Thymus (tissue), 11 donors: ENCODE measurements around the gene JARID2. TPM values are rescaled to one million over a fixed set of nuclear protein-coding genes. Genes with fewer than 3 reads are reported as not detected.

Source experiments
- DNase-seq, 9 donors: peaks; one replicate each; pipeline ENCODE4 v3.0.0-alpha.2; 2013; ENCODE audit warnings: low spot score in 9 of 9, low read depth in 6 of 9, missing footprints in 1 of 9
- H3K27ac ChIP-seq, 2 donors: one replicate each; pipeline ENCODE4 v1.5.1; 2013; ENCODE audit warnings: control low read depth in 1 of 2, low read depth in 1 of 2, low read length in 1 of 2, mild to moderate bottlenecking in 1 of 2, moderate library complexity in 1 of 2
- H3K27me3 ChIP-seq, 2 donors: one replicate each; pipeline ENCODE4 v1.5.1; 2013; ENCODE audit warnings: low read length in 1 of 2; ENCODE audit not compliant: control insufficient read depth in 2 of 2, insufficient read depth in 1 of 2
- H3K36me3 ChIP-seq, 2 donors: one replicate each; pipeline ENCODE4 v1.5.1; 2013; ENCODE audit warnings: low read length in 1 of 2, mild to moderate bottlenecking in 1 of 2, moderate library complexity in 1 of 2; ENCODE audit not compliant: control insufficient read depth in 2 of 2, insufficient read depth in 2 of 2
- H3K4me1 ChIP-seq, 2 donors: one replicate each; pipeline ENCODE4 v1.5.1; 2013; ENCODE audit warnings: low read length in 2 of 2; ENCODE audit not compliant: control insufficient read depth in 2 of 2, insufficient read depth in 2 of 2
- H3K4me3 ChIP-seq, 2 donors: one replicate each; pipeline ENCODE4 v1.5.1; 2013; ENCODE audit warnings: low read length in 2 of 2, control low read depth in 1 of 2, mild to moderate bottlenecking in 1 of 2
- H3K9me3 ChIP-seq, 2 donors: one replicate each; pipeline ENCODE4 v1.5.1; 2013; ENCODE audit warnings: low read length in 1 of 2, mild to moderate bottlenecking in 1 of 2; ENCODE audit not compliant: control insufficient read depth in 2 of 2, insufficient read depth in 1 of 2
- WGBS: extraction: QIAGEN DNeasy Blood & Tissue Kit; methylation state at CpG from one replicate; pipeline ENCODE4 v1.1.7; 2013; 5-methylcytosine and 5-hydroxymethylcytosine counted together
- polyA plus RNA-seq: library from polyadenylated mRNA; stranded (reverse); fragments of 200-250 nt; gene quantifications from one replicate; pipeline ENCODE4 v1.2.3, GENCODE V29; 2013
- total RNA-seq: library from RNA; stranded (reverse); fragments of 120-200 nt; gene quantifications from one replicate; pipeline ENCODE4 v1.2.4, GENCODE V29; 2013
- donor health status: healthy.

The JARID2 gene
- total and polyA plus RNA-seq, 2 donors = 15.8 to 20.9 TPM

DNA sequence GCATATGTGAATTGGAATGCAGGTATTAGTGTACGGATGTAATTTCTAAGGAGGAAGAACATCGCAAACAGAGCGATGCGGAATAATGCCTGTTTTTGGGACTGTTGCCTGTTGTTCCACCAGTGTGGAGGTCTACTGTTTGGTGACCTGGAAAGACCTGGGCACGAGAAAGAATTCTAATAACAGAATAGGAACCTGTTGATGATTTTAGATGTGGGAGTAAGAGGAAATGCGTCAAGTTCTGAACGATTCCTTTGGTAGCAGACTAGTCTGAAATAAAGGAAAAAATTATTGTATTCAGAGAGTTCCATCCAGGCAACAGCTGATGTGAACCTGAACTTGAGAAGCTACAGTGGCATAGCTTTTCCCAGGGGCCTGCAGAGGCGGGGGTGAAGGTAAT lies 224.9 kb downstream of the JARID2 start:
- H3K9me3 ChIP-seq = no peaks in the 10 kb centered on the region
- DNase-seq = no peak
- H3K27me3 ChIP-seq = no peaks in the 10 kb centered on the region
- no peak overlapping the region for H3K4me3 ChIP-seq
- H3K27ac ChIP-seq = no peak overlapping the region
- peaks cover 47 to 70% of the 10 kb centered on the region in 2 donors for H3K36me3 ChIP-seq
- peaks cover 0 to 18% of the 10 kb centered on the region in 2 donors for H3K4me1 ChIP-seq
- 96% methylated on average over 8 of the region's 8 CpGs for WGBS

DNA sequence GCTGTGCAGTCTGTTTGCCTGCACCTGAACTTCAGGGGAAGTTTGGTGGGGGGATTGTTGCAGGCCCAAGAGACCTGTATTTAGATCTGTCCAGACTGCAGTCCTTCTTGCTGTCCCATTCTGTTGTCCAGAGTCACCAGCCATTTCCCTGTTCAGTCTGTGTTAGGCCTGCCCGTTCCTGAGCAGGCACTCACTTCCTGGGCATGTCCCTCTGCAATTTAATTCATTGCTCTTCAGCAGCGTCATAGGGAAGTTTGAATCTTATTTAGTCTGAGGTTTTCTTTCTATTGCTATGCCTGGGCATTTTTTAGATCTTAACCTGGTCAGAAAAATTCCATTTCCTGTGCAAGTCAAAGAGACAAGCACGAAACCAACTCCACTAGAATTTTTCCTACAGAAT lies 226.8 kb downstream of the JARID2 start:
- H3K27ac ChIP-seq = no peak overlapping the region
- no peak for DNase-seq
- no peak overlapping the region for H3K4me3 ChIP-seq
- no peaks in the 10 kb centered on the region for H3K27me3 ChIP-seq
- WGBS = 90% methylated on average over 3 of the region's 3 CpGs
- H3K4me1 ChIP-seq = peaks cover 0 to 24% of the 10 kb centered on the region in 2 donors
- H3K36me3 ChIP-seq = peaks cover 52 to 71% of the 10 kb centered on the region in 2 donors
- no peaks in the 10 kb centered on the region for H3K9me3 ChIP-seq

- H3K27me3 ChIP-seq = no peaks in the 10 kb centered on the region
- H3K27ac ChIP-seq = no peak overlapping the region
- no peak overlapping the region for H3K4me3 ChIP-seq
- H3K36me3 ChIP-seq = peaks cover 52 to 68% of the 10 kb centered on the region in 2 donors
- DNase-seq = no peak
- 82% methylated on average over 7 of the region's 7 CpGs for WGBS
- H3K9me3 ChIP-seq = no peaks in the 10 kb centered on the region
- peaks cover 0 to 24% of the 10 kb centered on the region in 2 donors for H3K4me1 ChIP-seq
These were observed 227.3 kb downstream of the JARID2 start for GRCh38 chr6:15473174-15473573.

DNA sequence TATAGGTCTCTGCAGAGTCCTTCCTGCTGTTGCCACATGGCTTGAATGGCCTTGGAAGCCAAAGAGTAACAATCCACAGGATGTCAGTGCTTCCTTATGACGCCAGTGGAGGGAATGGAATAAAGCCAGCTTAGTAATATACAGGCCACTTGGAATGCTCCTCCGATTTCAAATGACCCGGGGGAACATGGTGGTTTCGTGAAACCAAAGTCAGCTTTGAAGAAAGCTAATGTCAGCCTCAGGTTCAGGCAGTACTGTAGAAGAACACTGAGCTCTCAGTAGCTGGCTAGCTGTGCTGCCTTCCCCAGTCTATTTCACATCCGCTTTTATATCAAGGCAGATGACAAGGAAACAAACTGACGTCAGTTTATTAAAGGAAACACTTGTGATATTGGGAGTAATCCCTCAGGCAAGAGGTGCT lies 227.9 kb downstream of the JARID2 start:
- Histone ChIP-seq H3K4me1 (peaks cover 0 to 24% of the 10 kb centered on the region in 2 donors), H3K36me3 (peaks cover 47 to 62% of the 10 kb centered on the region in 2 donors)
- 95% methylated on average over 6 of the region's 6 CpGs for WGBS

GRCh38 chr6:15474196-15474595 lies 228.3 kb downstream of the JARID2 start:
- H3K27me3 ChIP-seq = no peaks in the 10 kb centered on the region
- no peak overlapping the region for H3K4me3 ChIP-seq
- no peaks in the 10 kb centered on the region for H3K9me3 ChIP-seq
- DNase-seq = no peak
- H3K36me3 ChIP-seq = peaks cover 44 to 59% of the 10 kb centered on the region in 2 donors
- peaks cover 0 to 24% of the 10 kb centered on the region in 2 donors for H3K4me1 ChIP-seq
- WGBS = 97% methylated on average over 2 of the region's 2 CpGs
- H3K27ac ChIP-seq = no peak overlapping the region

More for the DNA sequence above, 227.9 kb downstream of the JARID2 start:
- Histone ChIP-seq H3K4me3 (no peak overlapping the region), H3K9me3 (no peaks in the 10 kb centered on the region), H3K27ac (peak overlapping the region in 1 of 2 donors; percentile 45), H3K27me3 (no peaks in the 10 kb centered on the region)
- DNase-seq = no peak

DNA sequence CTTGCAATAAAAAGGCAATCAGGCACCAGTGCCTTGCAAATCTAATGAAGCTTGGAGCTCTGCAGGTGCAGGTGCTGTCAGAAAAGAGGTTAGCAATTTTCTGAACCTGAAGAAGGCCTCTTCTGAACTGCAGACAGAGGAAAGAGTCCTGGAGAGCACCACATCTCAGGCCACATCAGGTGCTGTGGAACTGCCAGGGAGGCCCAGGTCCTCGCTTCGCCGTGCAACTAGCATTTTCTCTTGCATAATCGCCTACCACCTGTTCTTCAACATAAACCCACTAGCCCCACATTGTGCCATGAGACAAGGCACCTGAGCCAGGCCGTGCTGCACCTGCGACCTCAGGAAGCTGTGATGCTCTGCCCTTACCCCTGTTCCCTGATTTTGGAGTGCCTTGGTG lies 229.4 kb downstream of the JARID2 start:
- H3K9me3 ChIP-seq = no peaks in the 10 kb centered on the region
- WGBS = 55% methylated on average over 6 of the region's 6 CpGs
- H3K27ac ChIP-seq = peak overlapping the region in 1 of 2 donors; percentile 61
- no peaks in the 10 kb centered on the region for H3K27me3 ChIP-seq
- DNase-seq = peak in 5 of 9 donors; percentile 46 to 68 (median 55)
- H3K4me3 ChIP-seq = no peak overlapping the region
- H3K36me3 ChIP-seq = peaks cover 34 to 50% of the 10 kb centered on the region in 2 donors
- H3K4me1 ChIP-seq = peaks cover 0 to 24% of the 10 kb centered on the region in 2 donors

DNA sequence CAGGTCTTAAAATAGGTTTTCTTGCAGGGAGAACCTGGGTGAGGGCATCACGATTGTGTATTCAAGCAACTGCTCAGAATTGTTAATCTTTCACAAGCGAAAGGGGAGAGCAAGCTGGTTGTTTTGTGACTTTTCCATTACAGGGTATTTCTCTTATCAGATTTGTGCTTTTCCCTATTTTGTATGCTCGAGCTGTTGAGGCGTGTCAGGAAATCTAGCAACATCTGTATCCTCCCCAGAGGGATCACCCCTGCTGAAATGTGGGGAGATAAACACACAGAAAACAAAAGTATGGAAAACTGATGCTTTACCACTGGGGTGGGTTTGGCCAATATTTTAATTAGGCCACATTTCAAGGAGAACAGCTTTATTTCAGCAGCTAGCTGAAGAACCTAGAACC lies 230.0 kb downstream of the JARID2 start:
- Histone ChIP-seq H3K4me1 (peaks cover 0 to 24% of the 10 kb centered on the region in 2 donors), H3K9me3 (no peaks in the 10 kb centered on the region), H3K27ac (peak overlapping the region; percentile 31 to 61), H3K36me3 (peaks cover 28 to 44% of the 10 kb centered on the region in 2 donors), H3K27me3 (no peaks in the 10 kb centered on the region), H3K4me3 (no peak overlapping the region)
- 89% methylated on average over 4 of the region's 4 CpGs for WGBS
- DNase-seq = no peak

DNA sequence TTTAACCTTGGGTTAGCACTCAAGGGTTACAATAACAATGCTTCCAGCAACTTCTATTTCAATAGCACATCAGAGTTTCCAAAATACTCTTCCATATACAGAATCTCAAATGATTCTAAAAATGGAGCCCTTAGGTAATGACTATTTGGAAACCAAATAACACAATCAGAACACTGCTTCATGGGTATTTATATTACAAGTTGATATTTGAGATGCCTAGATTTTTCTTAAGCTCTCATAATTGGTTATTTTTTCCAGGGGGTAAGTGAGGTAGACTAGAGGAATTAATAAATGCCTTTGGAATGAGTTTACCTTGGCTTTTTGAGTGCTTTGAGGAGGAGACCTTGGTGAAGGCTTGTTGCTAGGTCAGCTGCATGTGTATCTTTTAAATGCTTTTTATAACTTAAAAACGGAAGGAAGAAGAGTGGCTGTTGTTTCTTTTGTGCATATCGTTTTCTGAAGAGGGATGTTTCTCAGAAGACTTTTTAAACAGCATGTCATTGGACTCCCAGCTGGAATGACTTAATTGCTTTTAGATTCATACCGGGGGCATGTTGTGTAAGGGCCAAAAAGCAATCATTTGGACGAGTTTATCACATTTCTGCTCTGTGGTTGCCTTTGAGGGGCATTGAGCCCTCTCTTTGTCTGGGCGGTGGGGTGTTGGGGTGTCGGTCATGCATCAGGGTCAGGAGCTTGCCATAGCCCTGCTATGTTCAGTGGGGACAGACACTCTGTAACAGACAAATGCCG lies 230.9 kb downstream of the JARID2 start:
- Histone ChIP-seq H3K36me3 (peaks cover 24 to 36% of the 10 kb centered on the region in 2 donors), H3K9me3 (no peaks in the 10 kb centered on the region), H3K27me3 (no peaks in the 10 kb centered on the region), H3K27ac (no peak overlapping the region), H3K4me3 (no peak overlapping the region), H3K4me1 (peaks cover 2 to 29% of the 10 kb centered on the region in 2 donors)
- 72% methylated on average over 7 of the region's 7 CpGs for WGBS
- no peak for DNase-seq

DNA sequence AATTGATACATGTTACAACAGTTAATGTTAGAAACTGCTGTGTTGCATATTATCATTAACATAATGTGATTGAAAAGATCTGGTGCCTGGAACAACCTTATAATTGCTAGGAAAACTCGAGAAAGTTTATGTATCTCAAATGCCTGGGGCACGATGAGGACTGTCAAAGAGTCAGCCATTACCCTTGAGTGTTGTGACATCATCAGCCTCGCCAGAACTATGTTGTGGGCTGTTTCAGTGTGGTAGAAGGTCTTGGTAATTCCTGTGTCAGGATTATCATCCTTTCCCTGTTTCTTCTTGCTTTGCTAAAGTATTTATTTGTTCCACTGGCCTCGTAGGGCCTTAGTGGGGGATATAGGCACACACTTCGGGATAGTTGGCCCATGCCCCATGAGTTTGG lies 231.9 kb downstream of the JARID2 start:
- Histone ChIP-seq H3K4me3 (no peak overlapping the region), H3K27ac (no peak overlapping the region), H3K4me1 (peaks cover 5 to 32% of the 10 kb centered on the region in 2 donors), H3K9me3 (no peaks in the 10 kb centered on the region), H3K36me3 (peaks cover 16 to 28% of the 10 kb centered on the region in 2 donors), H3K27me3 (no peaks in the 10 kb centered on the region)
- WGBS = 60% methylated on average over 5 of the region's 5 CpGs
- DNase-seq = no peak
